MM.1S (cell line): ENCODE results near the gene WASF2.

ENCODE experiments used
- DNase-seq: peaks from one replicate; pipeline ENCODE4 v3.0.0-alpha.2; 2015
- H2AFZ ChIP-seq: fragments of 300-600 bp; sonication (generic); 2 replicates; pipeline ENCODE4 v1.6.0; 2016; ENCODE audit warnings: antibody characterized with exemption, low read length
- H3F3A ChIP-seq: fragments of 300-600 bp; sonication (generic); 2 replicates; pipeline ENCODE4 v1.6.1; 2016; ENCODE audit warnings: mild to moderate bottlenecking, antibody characterized with exemption, low read length, moderate library complexity, mixed read lengths; ENCODE audit not compliant: insufficient read depth
- H3K27ac ChIP-seq: fragments of 300-600 bp; sonication (generic); 2 replicates; pipeline ENCODE4 v1.5.1; 2016; ENCODE audit warnings: mild to moderate bottlenecking, low read length
- H3K27me3 ChIP-seq: fragments of 300-600 bp; sonication (generic); replicated peaks from 2 replicates; pipeline ENCODE4 v1.6.0; 2016; ENCODE audit warnings: low read length; ENCODE audit not compliant: insufficient read depth
- H3K36me3 ChIP-seq: fragments of 300-600 bp; sonication (generic); replicated peaks from 2 replicates; pipeline ENCODE4 v1.6.1; 2016; ENCODE audit warnings: mild to moderate bottlenecking, low read length, mixed read lengths; ENCODE audit not compliant: insufficient read depth
- H3K4me1 ChIP-seq: fragments of 300-600 bp; sonication (generic); 2 replicates; pipeline ENCODE4 v1.6.1; 2016; ENCODE audit warnings: low read length, mixed read lengths
- H3K4me2 ChIP-seq: fragments of 300-600 bp; sonication (generic); 2 replicates; pipeline ENCODE4 v1.6.0; 2016; ENCODE audit warnings: low read depth, low read length
- H3K4me3 ChIP-seq: fragments of 300-600 bp; sonication (generic); 2 replicates; pipeline ENCODE4 v1.5.1; 2016; ENCODE audit warnings: low read length, mixed read lengths
- H3K79me2 ChIP-seq: fragments of 300-600 bp; sonication (generic); 2 replicates; pipeline ENCODE4 v1.6.1; 2016; ENCODE audit warnings: mixed run types, low read length, mixed read lengths
- H3K9ac ChIP-seq: fragments of 300-600 bp; sonication (generic); 2 replicates; pipeline ENCODE4 v1.6.1; 2016; ENCODE audit warnings: low read length, mixed read lengths
- H3K9me2 ChIP-seq: fragments of 300-600 bp; sonication (generic); replicated peaks from 2 replicates; pipeline ENCODE4 v1.6.1; 2016; ENCODE audit warnings: mild to moderate bottlenecking, low read length, mixed read lengths; ENCODE audit not compliant: insufficient read depth
- H3K9me3 ChIP-seq: fragments of 300-600 bp; sonication (generic); replicated peaks from 2 replicates; pipeline ENCODE4 v1.6.1; 2016; ENCODE audit warnings: mild to moderate bottlenecking, low read length, mixed read lengths; ENCODE audit not compliant: insufficient read depth
- H4K20me1 ChIP-seq: fragments of 300-600 bp; sonication (generic); 2 replicates; pipeline ENCODE4 v1.6.1; 2016; ENCODE audit warnings: mild to moderate bottlenecking, low read length, moderate library complexity, mixed read lengths; ENCODE audit not compliant: insufficient read depth
- EZH2 ChIP-seq: fragments of 300-600 bp; sonication (generic); optimal IDR thresholded peaks from 2 replicates; pipeline ENCODE3; 2017; ENCODE audit warnings: low read depth, mild to moderate bottlenecking, antibody characterized with exemption, low read length, mixed read lengths
- EZH2phosphoT487 ChIP-seq: fragments of 300-600 bp; sonication (generic); IDR thresholded peaks from 2 replicates; pipeline ENCODE4 v1.6.1; 2018; ENCODE audit warnings: antibody characterized with exemption, low read length
- TF ChIP-seq, protein P1 (sequence below): fragments of 300-600 bp; sonication (generic); IDR thresholded peaks from 2 replicates; pipeline ENCODE4 v1.5.1; 2016; ENCODE audit warnings: antibody characterized with exemption, low read length, mixed read lengths

The WASF2 gene

DNA sequence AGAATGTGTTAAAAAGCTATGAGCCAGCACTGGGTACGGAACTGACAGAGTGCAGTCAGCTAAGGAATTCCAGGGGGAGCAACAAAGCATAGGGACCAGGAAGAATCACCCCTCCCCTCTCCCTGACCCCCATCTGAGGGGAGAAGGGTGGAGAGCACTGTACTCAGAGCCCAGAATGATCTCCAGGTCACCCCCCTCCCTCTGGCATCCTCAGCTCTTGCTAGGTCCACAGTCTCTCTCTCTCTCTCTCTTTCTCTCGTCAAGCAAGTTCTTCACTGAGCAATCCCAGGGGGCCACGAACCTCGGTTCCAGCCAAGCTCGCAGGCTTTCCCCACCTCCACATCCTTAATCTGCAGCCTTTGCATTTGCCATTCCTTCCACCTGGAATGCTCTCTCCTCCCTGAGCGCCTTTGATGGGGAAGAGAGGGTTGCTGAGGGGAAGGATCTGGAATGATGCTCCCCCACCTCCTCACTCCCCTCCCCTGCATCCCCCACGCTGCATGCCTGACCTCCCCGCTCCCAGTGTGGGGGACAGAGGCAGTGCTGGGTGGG, 6.7 kb upstream of the WASF2 start:
- no peak overlapping the region for H3K4me2 ChIP-seq
- H3F3A ChIP-seq = peaks cover 12% of the 10 kb centered on the region
- H4K20me1 ChIP-seq = no peaks in the 10 kb centered on the region
- H3K9me2 ChIP-seq = no peaks in the 10 kb centered on the region
- H3K4me1 ChIP-seq = peaks cover 13% of the 10 kb centered on the region
- no peak for DNase-seq
- no peak overlapping the region for H2AFZ ChIP-seq
- H3K9ac ChIP-seq = no peak overlapping the region
- H3K4me3 ChIP-seq = no peak overlapping the region
- H3K27ac ChIP-seq = no peak overlapping the region
- no peaks in the 10 kb centered on the region for H3K9me3 ChIP-seq
- H3K79me2 ChIP-seq = no peaks in the 10 kb centered on the region
- TF ChIP-seq, protein P1, sequence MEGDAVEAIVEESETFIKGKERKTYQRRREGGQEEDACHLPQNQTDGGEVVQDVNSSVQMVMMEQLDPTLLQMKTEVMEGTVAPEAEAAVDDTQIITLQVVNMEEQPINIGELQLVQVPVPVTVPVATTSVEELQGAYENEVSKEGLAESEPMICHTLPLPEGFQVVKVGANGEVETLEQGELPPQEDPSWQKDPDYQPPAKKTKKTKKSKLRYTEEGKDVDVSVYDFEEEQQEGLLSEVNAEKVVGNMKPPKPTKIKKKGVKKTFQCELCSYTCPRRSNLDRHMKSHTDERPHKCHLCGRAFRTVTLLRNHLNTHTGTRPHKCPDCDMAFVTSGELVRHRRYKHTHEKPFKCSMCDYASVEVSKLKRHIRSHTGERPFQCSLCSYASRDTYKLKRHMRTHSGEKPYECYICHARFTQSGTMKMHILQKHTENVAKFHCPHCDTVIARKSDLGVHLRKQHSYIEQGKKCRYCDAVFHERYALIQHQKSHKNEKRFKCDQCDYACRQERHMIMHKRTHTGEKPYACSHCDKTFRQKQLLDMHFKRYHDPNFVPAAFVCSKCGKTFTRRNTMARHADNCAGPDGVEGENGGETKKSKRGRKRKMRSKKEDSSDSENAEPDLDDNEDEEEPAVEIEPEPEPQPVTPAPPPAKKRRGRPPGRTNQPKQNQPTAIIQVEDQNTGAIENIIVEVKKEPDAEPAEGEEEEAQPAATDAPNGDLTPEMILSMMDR = no peak
- no peak for TF ChIP-seq EZH2phosphoT487
- TF ChIP-seq EZH2 = no peak
- H3K36me3 ChIP-seq = no peaks in the 10 kb centered on the region
- H3K27me3 ChIP-seq = no peaks in the 10 kb centered on the region

DNA sequence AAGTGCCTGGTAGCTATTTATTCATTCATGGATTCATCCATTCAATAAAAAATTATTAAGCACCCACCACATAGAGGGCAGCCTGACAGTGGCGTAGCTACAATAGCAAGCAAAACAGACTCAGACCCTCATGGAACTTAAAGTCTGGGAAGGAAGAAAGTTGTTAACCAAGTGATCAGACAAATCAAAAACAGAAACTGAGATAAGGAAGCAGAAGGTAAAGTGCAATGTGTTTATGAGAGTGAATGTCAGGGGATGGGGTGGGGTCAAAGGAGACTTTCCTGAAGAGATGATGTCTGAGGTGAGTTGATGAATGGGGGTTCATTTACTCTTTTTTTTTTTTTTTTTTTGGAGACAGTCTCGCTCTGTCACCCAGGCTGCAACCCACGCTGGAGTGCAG, 2.8 kb upstream of the WASF2 start:
- H3K4me3 ChIP-seq = no peak overlapping the region
- no peaks in the 10 kb centered on the region for H3K27me3 ChIP-seq
- H3K4me1 ChIP-seq = peaks cover 24% of the 10 kb centered on the region
- no peaks in the 10 kb centered on the region for H3K9me2 ChIP-seq
- H3K9ac ChIP-seq = no peak overlapping the region
- H3K4me2 ChIP-seq = peak overlapping the region; percentile 48; the same call in 1 of the 2 replicates
- H2AFZ ChIP-seq = peak overlapping the region; percentile 73
- no peaks in the 10 kb centered on the region for H3K9me3 ChIP-seq
- H3K79me2 ChIP-seq = peaks cover 22% of the 10 kb centered on the region
- H4K20me1 ChIP-seq = no peaks in the 10 kb centered on the region
- TF ChIP-seq, protein P1 = no peak
- no peak for TF ChIP-seq EZH2phosphoT487
- no peak for TF ChIP-seq EZH2
- peaks cover 27% of the 10 kb centered on the region for H3F3A ChIP-seq
- no peaks in the 10 kb centered on the region for H3K36me3 ChIP-seq
- no peak for DNase-seq
- H3K27ac ChIP-seq = peak overlapping the region; percentile 56; the same call in 1 of the 2 replicates

DNA sequence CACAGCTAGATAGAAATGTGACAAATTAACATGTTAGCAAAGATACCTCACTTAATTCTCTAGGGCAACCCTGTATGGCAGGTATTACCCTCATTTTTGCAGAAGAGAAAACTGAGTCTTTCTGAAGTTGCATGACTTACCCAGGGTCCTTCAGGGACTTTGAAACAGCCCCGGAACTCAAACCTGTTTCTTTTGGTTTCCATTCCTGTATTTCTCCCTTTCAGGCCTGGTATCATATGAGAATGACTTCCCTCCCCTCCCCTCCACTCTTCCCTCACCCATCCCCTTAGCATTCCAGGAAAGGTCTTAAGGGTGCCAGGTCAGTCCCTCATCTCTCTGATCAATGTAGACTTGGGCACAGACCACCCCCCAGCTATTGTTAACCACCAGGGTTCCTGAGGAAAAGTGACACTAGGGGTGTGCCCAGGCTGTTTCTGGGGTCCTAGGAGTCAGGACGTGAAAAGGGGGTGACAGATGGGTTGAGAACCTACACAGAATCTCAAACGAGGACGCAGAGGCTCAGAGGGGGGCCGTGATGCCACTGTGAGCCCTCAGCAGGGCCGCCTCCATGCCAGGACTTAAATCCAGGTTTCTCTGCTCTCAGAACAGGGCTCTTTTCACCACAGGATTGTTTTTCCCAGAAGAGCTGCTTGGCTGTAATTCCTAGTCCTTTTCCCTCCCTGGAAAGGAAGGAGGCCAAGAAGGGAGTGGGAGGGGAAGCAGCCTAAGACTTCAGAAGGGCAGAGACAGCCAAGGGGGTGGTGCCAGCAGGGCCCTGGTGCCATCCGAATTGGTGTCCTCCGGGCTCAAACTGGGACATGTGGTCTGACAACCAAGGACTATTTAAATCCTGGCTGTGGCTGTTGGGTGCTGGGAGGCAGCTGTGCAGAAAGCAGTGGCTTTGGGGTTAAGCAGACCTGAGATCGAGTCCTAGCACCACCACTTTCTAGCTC, 2.1 kb upstream of the WASF2 start:
- Histone ChIP-seq H3K4me3 (no peak overlapping the region), H3K36me3 (no peaks in the 10 kb centered on the region), H3K9me2 (no peaks in the 10 kb centered on the region), H3K9me3 (no peaks in the 10 kb centered on the region), H3K79me2 (peaks cover 26% of the 10 kb centered on the region), H3K27ac (peak overlapping the region; percentile 56; the same call in 1 of the 2 replicates), H3K4me2 (peak overlapping the region; percentile 48), H2AFZ (peak overlapping the region; percentile 73), H3F3A (peaks cover 28% of the 10 kb centered on the region), H4K20me1 (no peaks in the 10 kb centered on the region), H3K9ac (peak overlapping the region; percentile 17; the same call in 1 of the 2 replicates), H3K27me3 (no peaks in the 10 kb centered on the region), H3K4me1 (peaks cover 25% of the 10 kb centered on the region)
- peak; percentile 32 for DNase-seq
- TF ChIP-seq EZH2 (no peak), EZH2phosphoT487 (no peak)
- TF ChIP-seq, protein P1 = no peak
